GM19468 (cell line): ENCODE data around the gene PMCH.
"Not testable (repeated sequence)": the region's sequence is repeated elsewhere in the genome, so short reads cannot be mapped to it uniquely, and the experiment has no call there.

Experiments
- ATAC-seq: cut with Tn5 transposase; IDR thresholded peaks from one replicate; pipeline ENCODE4 v1.9.1; 2021; ENCODE audit warnings: mild to moderate bottlenecking, moderate library complexity, moderate number of reproducible peaks; ENCODE audit not compliant: unreplicated experiment; ENCODE audit errors: extremely low read depth

Gene PMCH

DNA sequence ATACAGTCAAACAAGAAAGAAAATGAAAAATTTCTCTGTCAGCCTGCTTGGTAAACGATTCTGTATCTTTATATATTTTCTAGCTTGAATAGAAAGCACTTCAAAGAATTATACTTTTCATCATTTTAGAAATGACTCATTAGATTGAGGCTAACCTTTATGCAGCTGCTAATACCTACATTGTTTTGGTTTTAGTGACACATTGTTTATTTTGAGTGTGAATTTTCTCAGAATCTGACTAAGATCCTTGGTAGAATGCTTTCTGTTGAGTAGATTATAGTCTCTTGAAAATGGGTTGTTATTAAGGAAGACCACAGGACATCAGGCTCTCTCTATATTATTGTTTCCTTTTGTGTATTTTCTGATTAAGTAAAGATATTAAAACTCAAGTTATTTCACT is at the start of gene PMCH:
Gene PMCH (minus strand): TSS at position 45 of the 400 bp plus-strand sequence. CDS start 63 bp downstream, outside the sequence.
- peak; percentile 39 for ATAC-seq

- not testable (repeated sequence) for ATAC-seq
Measured at GRCh38 chr12:102240859-102241258, 43.2 kb upstream of the PMCH start.

DNA sequence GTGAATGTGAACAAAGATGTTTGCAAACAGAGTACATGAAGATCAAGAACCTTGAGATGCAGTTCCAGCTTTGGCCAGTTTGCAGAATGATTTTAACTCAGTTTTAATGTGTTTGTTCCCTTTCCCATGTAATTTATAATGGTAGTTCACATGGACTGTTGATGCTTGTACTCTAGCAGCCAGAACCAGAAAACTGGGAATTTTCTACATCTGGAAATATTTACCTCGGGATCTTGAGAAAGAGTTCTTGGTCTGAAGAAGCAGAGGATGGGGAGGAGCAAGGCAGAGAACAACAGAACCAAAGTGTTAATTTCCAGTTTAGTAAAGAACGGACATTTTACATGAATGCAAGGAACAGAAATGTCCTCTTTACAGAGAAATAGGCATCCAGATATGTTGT is 37.0 kb upstream of the PMCH start:
- no peak for ATAC-seq

DNA sequence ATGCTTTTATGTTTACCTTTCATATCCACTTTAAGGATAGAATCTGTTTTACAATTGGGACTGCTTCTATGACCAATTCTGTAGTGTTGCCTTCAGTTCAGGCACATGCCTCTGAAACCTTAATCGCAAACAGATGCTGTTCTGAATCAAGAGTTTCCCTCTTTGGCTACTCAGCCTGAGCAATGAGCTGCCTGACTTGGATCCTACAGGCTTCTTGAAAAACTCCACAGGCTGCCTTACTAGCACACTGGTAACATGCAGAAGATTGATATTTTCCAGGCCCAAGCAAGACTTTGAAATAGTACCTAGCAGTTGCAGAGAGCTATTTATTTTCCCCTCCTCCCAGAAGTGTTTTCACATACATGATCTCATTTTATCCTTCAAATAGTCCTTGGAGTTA is 34.8 kb upstream of the PMCH start:
- ATAC-seq = no peak

DNA sequence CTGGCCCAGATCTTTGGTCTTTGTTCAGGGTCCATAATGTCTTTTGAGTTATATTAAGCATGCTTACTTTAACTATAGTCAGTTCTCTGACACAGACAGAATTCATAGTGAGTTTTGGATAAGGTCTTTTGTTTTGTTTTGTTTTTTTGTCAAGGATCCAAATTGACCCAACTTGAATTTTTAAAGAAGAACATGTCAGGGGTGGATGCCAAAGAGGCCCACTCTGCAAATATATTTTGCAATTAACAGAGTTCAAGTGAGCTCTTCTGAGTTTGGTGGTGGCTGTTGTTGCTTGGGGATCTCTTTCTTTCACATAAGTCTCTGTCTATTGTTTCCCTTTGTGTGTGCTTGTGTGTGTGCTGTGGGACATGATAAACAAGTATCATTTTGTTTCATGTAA is 34.4 kb upstream of the PMCH start:
- no peak for ATAC-seq

DNA sequence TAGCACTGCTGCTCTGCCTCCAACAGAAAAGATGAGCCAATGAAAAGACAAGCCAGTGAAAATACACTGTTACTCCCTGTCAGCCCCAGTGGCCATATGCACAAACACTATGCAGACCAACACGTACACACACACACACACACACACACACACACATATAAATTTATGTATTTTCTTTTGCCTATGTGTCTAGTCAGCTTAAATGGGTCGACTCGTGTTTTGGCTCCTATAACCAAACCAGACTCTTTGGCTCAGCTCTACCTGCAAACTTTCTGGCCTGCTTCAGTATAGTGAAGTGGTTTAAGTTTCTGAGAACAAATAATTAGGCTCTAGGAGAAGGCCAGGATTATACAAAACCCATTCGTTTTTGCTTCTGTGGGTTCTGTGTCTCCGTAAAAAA is 30.3 kb upstream of the PMCH start:
- ATAC-seq = no peak

DNA sequence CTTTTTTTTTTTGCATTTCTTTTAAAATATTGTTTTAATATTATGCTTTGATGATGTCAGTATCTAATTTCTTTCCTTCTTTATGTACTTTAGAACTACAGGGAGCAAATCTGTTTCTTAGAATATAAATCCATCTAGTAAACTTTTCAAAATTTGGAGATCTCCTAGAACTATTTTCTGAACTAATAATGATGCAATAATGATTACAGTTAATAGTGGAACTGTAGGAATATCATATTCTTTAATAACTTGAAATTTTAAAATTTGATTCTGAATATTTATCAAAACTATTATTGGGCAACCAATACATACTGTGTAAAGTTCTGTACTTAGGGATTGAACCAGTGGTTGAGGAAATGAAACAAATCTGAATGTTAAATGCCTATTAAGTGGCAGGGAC is 23.1 kb upstream of the PMCH start:
- no peak for ATAC-seq

DNA sequence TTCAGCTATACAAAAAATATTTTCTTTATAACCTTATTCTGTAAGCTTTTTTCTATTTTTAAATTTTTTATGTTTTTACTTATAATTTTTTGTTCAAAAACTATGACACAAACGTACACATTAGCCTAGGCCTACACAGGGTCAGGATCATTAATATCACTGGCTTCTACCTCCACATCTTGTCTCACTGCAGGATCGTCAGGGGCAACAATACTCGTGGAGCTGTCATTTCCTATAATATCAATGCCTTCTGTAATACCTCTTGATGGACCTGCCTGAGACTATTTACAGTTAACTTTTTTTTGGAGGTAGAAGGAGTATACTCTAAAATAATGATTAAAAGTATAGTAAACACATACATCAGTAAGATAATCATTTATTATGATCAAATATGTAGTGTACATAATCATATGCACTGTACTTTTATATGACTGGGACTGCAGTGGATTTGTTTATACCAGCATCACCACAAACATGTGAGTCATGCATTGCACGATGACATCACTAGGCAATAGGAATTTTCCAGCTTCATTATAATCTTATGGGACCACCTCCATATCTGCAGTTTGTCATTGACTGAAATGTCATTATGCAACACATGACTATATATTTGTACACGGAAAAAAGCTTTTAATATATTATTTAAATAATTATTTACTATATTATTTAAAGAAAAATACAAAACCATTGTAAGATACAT is 18.5 kb upstream of the PMCH start:
- no peak for ATAC-seq

- no peak for ATAC-seq
Measured at GRCh38 chr12:102204025-102204424, 6.4 kb upstream of the PMCH start.

DNA sequence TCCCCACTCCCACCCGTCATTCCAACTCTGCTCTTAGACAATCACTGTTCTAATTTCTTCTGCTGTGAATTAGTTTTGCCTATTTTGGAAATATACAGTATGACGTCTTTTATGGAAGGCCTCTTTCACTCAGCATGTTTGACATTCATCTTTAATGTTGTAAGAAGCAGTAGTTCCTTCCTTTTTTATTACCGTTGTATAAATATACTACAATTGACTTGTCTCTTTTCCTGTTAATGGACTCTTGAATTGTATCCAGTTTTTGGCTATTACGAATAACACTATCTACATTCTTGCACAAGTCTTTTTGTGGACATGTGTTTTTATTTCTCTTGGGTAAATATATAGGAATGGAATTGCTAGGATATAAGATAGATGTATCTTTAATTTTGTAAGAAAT is 4.9 kb upstream of the PMCH start:
- no peak for ATAC-seq

DNA sequence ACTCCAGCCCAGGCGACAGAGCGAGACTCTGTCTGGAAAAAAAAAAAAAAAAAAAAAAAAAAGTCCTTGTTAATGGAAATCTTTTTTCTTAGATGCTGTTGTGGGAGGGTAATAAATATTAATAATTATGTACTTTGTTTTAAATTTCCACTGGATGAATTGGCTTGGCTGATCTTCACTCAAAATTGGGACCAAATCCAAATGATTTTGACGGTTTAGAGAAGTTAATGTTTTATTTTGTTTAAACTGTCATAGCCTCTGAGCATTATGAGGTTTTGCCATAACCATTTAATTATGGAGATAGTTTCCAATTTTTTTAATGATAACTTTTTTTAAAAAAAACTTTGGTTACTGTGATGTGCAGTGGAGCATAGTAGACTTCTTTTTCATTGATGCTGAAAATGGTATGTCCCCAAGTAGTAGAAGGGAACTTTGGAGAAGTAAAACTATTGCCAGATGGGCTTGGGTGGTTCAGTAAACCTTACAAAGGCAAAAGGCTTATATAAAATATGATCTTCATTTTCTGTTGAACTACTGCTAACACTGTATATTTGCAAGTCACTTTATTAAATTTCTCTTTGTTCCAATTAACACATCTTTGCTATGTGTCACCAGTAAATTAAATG is 3.9 kb upstream of the PMCH start:
- ATAC-seq = no peak

GRCh38 chr12:102195826-102196225 is 1.8 kb downstream of the PMCH start:
- ATAC-seq = no peak

GRCh38 chr12:102182635-102183034 is 15.0 kb downstream of the PMCH start:
- ATAC-seq = no peak

- no peak for ATAC-seq
Measured at GRCh38 chr12:102174761-102175160, 22.9 kb downstream of the PMCH start.

DNA sequence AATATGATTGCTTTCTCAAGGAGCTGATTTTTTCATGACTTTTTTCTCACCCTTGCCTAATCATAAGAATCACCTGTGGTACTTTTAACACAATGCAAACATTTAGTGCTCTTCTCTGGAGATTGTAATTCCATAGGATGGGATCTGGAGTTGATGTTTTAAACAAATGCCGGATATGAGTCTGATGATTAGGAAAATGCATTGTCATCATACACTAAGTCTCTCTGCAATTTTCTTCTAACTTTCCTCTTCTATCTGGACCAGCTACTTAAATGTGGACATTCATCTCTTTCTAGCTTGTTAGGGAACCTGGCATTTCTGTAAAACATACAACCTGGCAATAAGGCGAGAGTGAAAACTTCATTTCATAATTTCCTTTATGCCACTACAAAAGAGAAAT is 23.5 kb downstream of the PMCH start:
- ATAC-seq = no peak

DNA sequence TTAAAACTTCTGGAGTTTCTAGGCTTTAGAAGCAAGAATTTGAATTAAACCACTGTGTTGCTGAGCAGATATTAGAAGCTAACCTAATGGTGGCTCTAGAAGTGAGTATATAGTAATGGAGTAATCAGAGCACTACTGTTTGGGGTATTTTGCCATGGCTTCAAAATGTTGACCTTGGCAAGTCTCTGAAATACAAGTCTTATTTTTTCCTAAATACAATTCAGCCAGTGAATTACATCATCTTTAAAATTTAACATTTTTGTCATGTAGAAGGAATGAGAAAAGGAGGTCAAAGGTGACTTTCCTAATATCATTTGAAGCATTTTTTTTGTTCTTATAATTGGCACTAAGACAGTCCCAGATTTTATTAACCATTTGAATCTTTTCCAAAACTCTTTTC is 25.2 kb downstream of the PMCH start:
- ATAC-seq = no peak

GRCh38 chr12:102171951-102172350 is 25.7 kb downstream of the PMCH start:
- no peak for ATAC-seq

DNA sequence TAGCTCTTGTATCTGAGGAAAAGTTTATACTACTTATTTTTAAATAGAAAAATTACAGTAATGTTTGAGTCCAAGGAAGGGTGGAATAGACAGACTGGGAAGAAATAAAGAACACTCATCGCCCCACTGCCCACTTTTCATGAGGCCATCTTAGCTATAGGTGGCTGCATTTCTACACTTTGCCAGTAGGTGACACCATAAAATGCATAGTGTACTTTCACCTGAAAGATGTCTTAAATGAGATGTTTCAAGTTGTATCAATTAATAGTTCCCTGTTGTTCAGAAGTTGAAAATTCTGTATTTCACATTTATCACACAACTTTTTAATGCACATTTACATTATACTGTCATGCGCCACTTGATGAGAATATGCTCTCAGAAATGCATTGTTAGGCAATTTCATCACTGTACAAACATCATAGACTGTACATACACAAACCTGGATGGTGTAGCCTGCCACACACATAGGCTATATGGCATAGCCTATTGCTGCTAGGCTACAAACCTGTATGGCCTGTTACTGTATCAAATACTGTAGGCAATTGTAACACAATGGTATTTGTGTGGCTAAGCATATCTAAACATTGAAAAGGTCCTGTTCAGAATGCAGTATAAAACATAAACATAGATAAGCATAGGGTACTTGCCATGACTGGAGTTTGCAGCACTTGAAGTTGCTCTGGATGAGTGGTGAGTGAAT is 27.6 kb downstream of the PMCH start:
- no peak for ATAC-seq

DNA sequence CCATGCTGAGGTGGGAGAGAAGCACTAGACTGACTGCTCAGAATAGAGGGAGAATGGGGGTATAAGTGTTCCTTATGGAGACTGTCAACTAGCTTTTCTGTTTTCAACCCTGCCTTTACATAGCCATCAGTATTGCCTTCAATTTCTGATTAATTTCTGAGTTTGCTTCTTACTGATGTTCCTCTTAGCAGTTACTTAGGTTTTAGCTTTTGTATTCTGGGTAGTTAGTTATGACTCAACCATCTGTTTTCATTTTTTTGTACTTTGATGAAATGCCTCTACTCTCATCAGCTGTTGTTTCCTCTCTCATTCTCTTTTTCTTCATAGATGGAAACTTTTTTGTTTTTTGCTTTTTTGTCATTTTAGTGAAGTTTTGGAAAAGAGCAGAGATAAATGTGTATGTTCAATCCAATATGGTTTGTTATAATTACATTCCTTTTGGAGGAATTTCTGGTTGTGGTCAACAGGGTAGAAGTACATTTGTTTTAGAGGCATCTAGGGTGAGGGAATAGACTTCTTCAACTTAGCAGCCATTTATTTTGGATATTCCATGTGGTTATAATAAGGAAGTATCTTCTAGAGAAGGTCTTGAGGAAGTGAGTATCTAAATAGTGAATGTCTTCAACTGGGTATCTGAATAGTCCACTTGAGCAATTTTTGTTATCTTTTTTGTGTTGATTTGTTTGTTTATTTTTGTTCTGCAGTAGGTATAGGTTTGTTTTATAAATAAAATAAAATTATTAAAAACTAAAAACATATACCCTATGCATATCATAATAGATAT is 29.6 kb downstream of the PMCH start:
- ATAC-seq = no peak

DNA sequence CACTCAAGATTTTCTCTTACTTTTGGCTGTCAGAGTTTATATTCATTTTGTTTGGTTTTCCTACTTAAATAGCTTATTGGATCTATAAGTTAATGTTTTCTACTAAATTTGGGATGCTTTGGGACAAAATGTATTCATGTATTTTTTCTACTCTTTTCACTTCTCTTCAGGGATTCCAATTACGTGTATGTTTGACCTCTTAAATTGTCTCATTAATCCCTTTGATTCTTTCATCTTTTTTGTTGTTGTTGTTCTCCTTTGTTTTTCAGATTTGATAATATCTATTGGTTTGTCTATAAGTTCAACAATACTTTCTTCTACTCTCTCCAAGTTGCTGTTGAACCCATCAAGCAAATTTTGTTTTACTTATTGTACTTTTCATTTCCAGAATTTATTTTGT is 34.2 kb downstream of the PMCH start:
- ATAC-seq = no peak

GRCh38 chr12:102155206-102155605 is 42.4 kb downstream of the PMCH start:
- ATAC-seq = not testable (repeated sequence)
